Neural progenitor cell (in vitro differentiated cells): ENCODE measurements around the gene RPL39L. TPM values are rescaled to one million over a fixed set of nuclear protein-coding genes. Genes with fewer than 3 reads are reported as not detected.

Experiments
- DNase-seq: peaks from one replicate; pipeline ENCODE4 v3.0.0-alpha.2; 2016; ENCODE audit warnings: low spot score
- H2AFZ ChIP-seq: fragments of 200-600 bp; sonication (generic); replicated peaks from 2 replicates; pipeline ENCODE4 v1.6.1; 2016; ENCODE audit warnings: antibody characterized with exemption
- H3F3A ChIP-seq: fragments of 200-600 bp; sonication (generic); 2 replicates; pipeline ENCODE4 v1.6.1; 2016; ENCODE audit warnings: antibody characterized with exemption, low read depth
- H3K27ac ChIP-seq: fragments of 200-600 bp; sonication (generic); 2 replicates; pipeline ENCODE4 v1.5.1; 2016; ENCODE audit warnings: mild to moderate bottlenecking
- H3K27me3 ChIP-seq: fragments of 200-600 bp; sonication (generic); 2 replicates; pipeline ENCODE4 v1.6.1; 2016; ENCODE audit warnings: mild to moderate bottlenecking, moderate library complexity
- H3K36me3 ChIP-seq: fragments of 200-600 bp; sonication (generic); 2 replicates; pipeline ENCODE4 v1.5.1; 2016
- H3K4me1 ChIP-seq: fragments of 200-600 bp; sonication (generic); 2 replicates; pipeline ENCODE4 v1.6.1; 2016; ENCODE audit warnings: mixed run types
- H3K4me2 ChIP-seq: fragments of 200-600 bp; sonication (generic); 2 replicates; pipeline ENCODE4 v1.6.1; 2016
- H3K4me3 ChIP-seq: fragments of 200-600 bp; sonication (generic); 2 replicates; pipeline ENCODE4 v1.5.1; 2016
- H3K79me2 ChIP-seq: fragments of 200-600 bp; sonication (generic); 2 replicates; pipeline ENCODE4 v1.6.1; 2016; ENCODE audit warnings: low read depth
- H3K9ac ChIP-seq: fragments of 200-600 bp; sonication (generic); 2 replicates; pipeline ENCODE4 v1.6.1; 2016
- H3K9me3 ChIP-seq: fragments of 200-600 bp; sonication (generic); 2 replicates; pipeline ENCODE4 v1.5.1; 2016; ENCODE audit warnings: low read depth
- H4K20me1 ChIP-seq: fragments of 200-600 bp; sonication (generic); 2 replicates; pipeline ENCODE4 v1.6.1; 2016; ENCODE audit warnings: low read depth
- H3K27ac Mint-ChIP-seq: 3 replicates; pipeline ENCODE4 v1.8.0; 2021; ENCODE audit warnings: mixed read lengths
- H3K27me3 Mint-ChIP-seq: 2 replicates; pipeline ENCODE4 v1.8.0; 2022; ENCODE audit warnings: low read depth, mild to moderate bottlenecking, inconsistent platforms, moderate library complexity, mixed read lengths; ENCODE audit not compliant: insufficient read depth
- H3K36me3 Mint-ChIP-seq: 3 replicates; pipeline ENCODE4 v1.8.0; 2021; ENCODE audit warnings: mixed read lengths
- H3K4me1 Mint-ChIP-seq: 3 replicates; pipeline ENCODE4 v1.8.0; 2021; ENCODE audit warnings: mixed read lengths
- H3K4me3 Mint-ChIP-seq: 3 replicates; pipeline ENCODE4 v1.8.0; 2021; ENCODE audit warnings: mild to moderate bottlenecking, moderate library complexity, mixed read lengths
- H3K9me3 Mint-ChIP-seq: 3 replicates; pipeline ENCODE4 v1.8.0; 2020; ENCODE audit warnings: mixed read lengths
- EZH2 ChIP-seq: fragments of 200-600 bp; sonication (generic); IDR thresholded peaks from 2 replicates; pipeline ENCODE4 v1.6.1; 2017; ENCODE audit warnings: antibody characterized with exemption, mild to moderate bottlenecking, moderate library complexity
- EZH2phosphoT487 ChIP-seq: fragments of 200-600 bp; sonication (generic); IDR thresholded peaks from 2 replicates; pipeline ENCODE4 v1.6.1; 2017; ENCODE audit warnings: antibody characterized with exemption
- total RNA-seq: library from RNA; depleted of rRNA; stranded (reverse); fragments of >200 nt; gene quantifications from 2 replicates; pipeline ENCODE4 v1.2.3, GENCODE V29; 2015; ENCODE audit warnings: low replicate concordance
- TF ChIP-seq, protein P1 (sequence below): fragments of 200-600 bp; sonication (generic); IDR thresholded peaks from 2 replicates; pipeline ENCODE4 v1.5.1; 2017; ENCODE audit warnings: antibody characterized with exemption, mild to moderate bottlenecking

RPL39L gene
- total RNA-seq, 1 donor from 2014 or later = 49.1 TPM

- Histone ChIP-seq H3K36me3 (no peaks in the 10 kb centered on the region), H3K27ac (no peak overlapping the region), H3K79me2 (no peaks in the 10 kb centered on the region), H3K27me3 (no peaks in the 10 kb centered on the region), H3K4me3 (no peak overlapping the region), H3K9ac (no peak overlapping the region), H2AFZ (peak overlapping the region; percentile 77), H3F3A (no peaks in the 10 kb centered on the region), H3K9me3 (no peaks in the 10 kb centered on the region), H4K20me1 (no peaks in the 10 kb centered on the region), H3K4me2 (no peak overlapping the region), H3K4me1 (no peaks in the 10 kb centered on the region)
- peaks cover 20% of the 10 kb centered on the region for H3K9me3 Mint-ChIP-seq
- no peak overlapping the region for H3K4me3 Mint-ChIP-seq
- H3K36me3 Mint-ChIP-seq = no peaks in the 10 kb centered on the region
- no peak for DNase-seq
- no peaks in the 10 kb centered on the region for H3K4me1 Mint-ChIP-seq
- peaks cover 7% of the 10 kb centered on the region for H3K27me3 Mint-ChIP-seq
- TF ChIP-seq EZH2phosphoT487 = no peak
- TF ChIP-seq, protein P1, sequence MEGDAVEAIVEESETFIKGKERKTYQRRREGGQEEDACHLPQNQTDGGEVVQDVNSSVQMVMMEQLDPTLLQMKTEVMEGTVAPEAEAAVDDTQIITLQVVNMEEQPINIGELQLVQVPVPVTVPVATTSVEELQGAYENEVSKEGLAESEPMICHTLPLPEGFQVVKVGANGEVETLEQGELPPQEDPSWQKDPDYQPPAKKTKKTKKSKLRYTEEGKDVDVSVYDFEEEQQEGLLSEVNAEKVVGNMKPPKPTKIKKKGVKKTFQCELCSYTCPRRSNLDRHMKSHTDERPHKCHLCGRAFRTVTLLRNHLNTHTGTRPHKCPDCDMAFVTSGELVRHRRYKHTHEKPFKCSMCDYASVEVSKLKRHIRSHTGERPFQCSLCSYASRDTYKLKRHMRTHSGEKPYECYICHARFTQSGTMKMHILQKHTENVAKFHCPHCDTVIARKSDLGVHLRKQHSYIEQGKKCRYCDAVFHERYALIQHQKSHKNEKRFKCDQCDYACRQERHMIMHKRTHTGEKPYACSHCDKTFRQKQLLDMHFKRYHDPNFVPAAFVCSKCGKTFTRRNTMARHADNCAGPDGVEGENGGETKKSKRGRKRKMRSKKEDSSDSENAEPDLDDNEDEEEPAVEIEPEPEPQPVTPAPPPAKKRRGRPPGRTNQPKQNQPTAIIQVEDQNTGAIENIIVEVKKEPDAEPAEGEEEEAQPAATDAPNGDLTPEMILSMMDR = peak; percentile 39
- H3K27ac Mint-ChIP-seq = no peak overlapping the region
Measured at GRCh38 chr3:187150599-187150998, 11.3 kb upstream of the RPL39L start.

GRCh38 chr3:187150186-187150585 lies 10.9 kb upstream of the RPL39L start:
- H3K4me1 Mint-ChIP-seq = no peaks in the 10 kb centered on the region
- no peak for DNase-seq

GRCh38 chr3:187146389-187146788 lies 7.1 kb upstream of the RPL39L start:
- no peaks in the 10 kb centered on the region for H3K27me3 ChIP-seq
- H3K4me1 Mint-ChIP-seq = no peaks in the 10 kb centered on the region
- peaks cover 21% of the 10 kb centered on the region for H3K9me3 Mint-ChIP-seq
- no peaks in the 10 kb centered on the region for H3F3A ChIP-seq
- DNase-seq = no peak
- H3K4me3 ChIP-seq = no peak overlapping the region
- no peak overlapping the region for H3K27ac ChIP-seq
- no peak overlapping the region for H3K4me2 ChIP-seq
- H3K9me3 ChIP-seq = no peaks in the 10 kb centered on the region
- no peak overlapping the region for H3K27ac Mint-ChIP-seq
- no peak for TF ChIP-seq EZH2phosphoT487
- no peak for TF ChIP-seq EZH2
- TF ChIP-seq, protein P1 = no peak
- H3K79me2 ChIP-seq = no peaks in the 10 kb centered on the region
- no peaks in the 10 kb centered on the region for H3K36me3 ChIP-seq
- H3K4me3 Mint-ChIP-seq = no peak overlapping the region
- no peaks in the 10 kb centered on the region for H4K20me1 ChIP-seq
- peaks cover 12% of the 10 kb centered on the region for H3K27me3 Mint-ChIP-seq
- H3K36me3 Mint-ChIP-seq = peaks cover 2% of the 10 kb centered on the region
- H2AFZ ChIP-seq = no peak overlapping the region
- no peak overlapping the region for H3K9ac ChIP-seq
- H3K4me1 ChIP-seq = no peaks in the 10 kb centered on the region

More at GRCh38 chr3:187150186-187150585, 10.9 kb upstream of the RPL39L start:
- Mint-ChIP-seq H3K4me3 (no peak overlapping the region), H3K27ac (no peak overlapping the region), H3K36me3 (no peaks in the 10 kb centered on the region), H3K9me3 (peaks cover 20% of the 10 kb centered on the region), H3K27me3 (peaks cover 7% of the 10 kb centered on the region)
- Histone ChIP-seq H3K9me3 (no peaks in the 10 kb centered on the region), H3K27me3 (no peaks in the 10 kb centered on the region), H3K9ac (no peak overlapping the region), H3F3A (no peaks in the 10 kb centered on the region), H4K20me1 (no peaks in the 10 kb centered on the region), H3K4me3 (no peak overlapping the region), H3K4me2 (no peak overlapping the region), H3K4me1 (no peaks in the 10 kb centered on the region), H3K79me2 (no peaks in the 10 kb centered on the region), H3K27ac (no peak overlapping the region), H3K36me3 (no peaks in the 10 kb centered on the region), H2AFZ (peak overlapping the region; percentile 77)
- TF ChIP-seq EZH2 (no peak), EZH2phosphoT487 (no peak)
- TF ChIP-seq, protein P1 = no peak
